NCI-H345 treated with DMSO at 0.1 percent for 48 hours (cell line): ENCODE results near the gene PGLYRP4.

Source experiments
- DNase-seq: peaks from one replicate; lab custom pipeline; 2025; ENCODE audit not compliant: unreplicated experiment; lab: John Stamatoyannopoulos, UW

PGLYRP4 gene

GRCh38 chr1:153348511-153349362 lies at the start of gene PGLYRP4:
PGLYRP4 (minus strand) TSS chr1:153348841; CDS start chr1:153347932, 909 bp downstream.
- DNase-seq = no peak

- DNase-seq = no peak
Measured at GRCh38 chr1:153397924-153398651, 49.4 kb upstream of the PGLYRP4 start.

- no peak for DNase-seq
Measured at GRCh38 chr1:153397051-153397923, 48.6 kb upstream of the PGLYRP4 start.

GRCh38 chr1:153396461-153396860 lies 47.8 kb upstream of the PGLYRP4 start:
- no peak for DNase-seq

GRCh38 chr1:153395776-153396175 lies 47.1 kb upstream of the PGLYRP4 start:
- no peak for DNase-seq

GRCh38 chr1:153395136-153395685 lies 46.6 kb upstream of the PGLYRP4 start:
- DNase-seq = no peak

- DNase-seq = no peak
Measured at GRCh38 chr1:153394391-153394790, 45.8 kb upstream of the PGLYRP4 start.

- no peak for DNase-seq
Measured at GRCh38 chr1:153393926-153394325, 45.3 kb upstream of the PGLYRP4 start.

GRCh38 chr1:153392822-153393221 lies 44.2 kb upstream of the PGLYRP4 start:
- DNase-seq = no peak

GRCh38 chr1:153392258-153392657 lies 43.6 kb upstream of the PGLYRP4 start:
- DNase-seq = no peak

- peak; percentile 30 for DNase-seq
Measured at GRCh38 chr1:153390938-153391710, 42.5 kb upstream of the PGLYRP4 start, which contains the start of gene S100A8. S100A8 (minus strand) TSS chr1:153391073; CDS start chr1:153390535, 538 bp downstream.

GRCh38 chr1:153389973-153390879 lies 41.6 kb upstream of the PGLYRP4 start:
- DNase-seq = no peak

GRCh38 chr1:153389401-153389800 lies 40.8 kb upstream of the PGLYRP4 start:
- no peak for DNase-seq

GRCh38 chr1:153387785-153388184 lies 39.1 kb upstream of the PGLYRP4 start:
- no peak for DNase-seq

- DNase-seq = no peak
Measured at GRCh38 chr1:153387001-153387400, 38.4 kb upstream of the PGLYRP4 start.

- no peak for DNase-seq
Measured at GRCh38 chr1:153386500-153386901, 37.9 kb upstream of the PGLYRP4 start.

GRCh38 chr1:153384958-153385580 lies 36.4 kb upstream of the PGLYRP4 start:
- DNase-seq = no peak

GRCh38 chr1:153380711-153381110 lies 32.1 kb upstream of the PGLYRP4 start:
- no peak for DNase-seq

- DNase-seq = no peak
Measured at GRCh38 chr1:153379591-153379990, 30.9 kb upstream of the PGLYRP4 start.
